Adipocyte (in vitro differentiated cells): ENCODE results near the gene ENSA.

ENCODE experiments used
- DNase-seq: peaks from one replicate; pipeline ENCODE4 v3.0.0-alpha.2; 2015; ENCODE audit warnings: low read depth
- H3K27me3 ChIP-seq: replicated peaks from 2 replicates; pipeline ENCODE4 v1.7.0; 2013; ENCODE audit warnings: mild to moderate bottlenecking, low read length, moderate library complexity; ENCODE audit not compliant: control insufficient read depth, insufficient read depth
- H3K36me3 ChIP-seq: 2 replicates; pipeline ENCODE4 v1.7.0; 2013; ENCODE audit warnings: low read length, mild to moderate bottlenecking, moderate library complexity; ENCODE audit not compliant: control insufficient read depth, insufficient read depth, severe bottlenecking
- H3K4me1 ChIP-seq: 2 replicates; pipeline ENCODE4 v1.7.0; 2013; ENCODE audit warnings: mild to moderate bottlenecking, low read length, moderate library complexity; ENCODE audit not compliant: control insufficient read depth, insufficient read depth
- H3K4me3 ChIP-seq: 2 replicates; pipeline ENCODE4 v1.7.0; 2013; ENCODE audit warnings: mild to moderate bottlenecking, low read length, moderate library complexity
- H3K9ac ChIP-seq: 2 replicates; pipeline ENCODE4 v1.7.0; 2013; ENCODE audit warnings: mild to moderate bottlenecking, low read length, moderate library complexity
- H3K9me3 ChIP-seq: 2 replicates; pipeline ENCODE4 v1.7.0; 2013; ENCODE audit warnings: mild to moderate bottlenecking, low read length, moderate library complexity; ENCODE audit not compliant: control insufficient read depth

ENSA gene

GRCh38 chr1:150579945-150580642, 49.3 kb downstream of the ENSA start:
- H3K9ac ChIP-seq, result peak overlapping the region; percentile 95
- H3K4me3 ChIP-seq, result peak overlapping the region; percentile 88
- peaks cover 15% of the 10 kb centered on the region for H3K4me1 ChIP-seq
- H3K27me3 ChIP-seq, result no peaks in the 10 kb centered on the region
- H3K36me3 ChIP-seq, result peaks cover 24% of the 10 kb centered on the region
- no peak for DNase-seq
- no peaks in the 10 kb centered on the region for H3K9me3 ChIP-seq

- Histone ChIP-seq H3K4me1 (peaks cover 23% of the 10 kb centered on the region), H3K4me3 (peak within 1 kb of the TSS; percentile 95), H3K9ac (peak within 1 kb of the TSS; percentile 98), H3K9me3 (no peaks in the 10 kb centered on the region), H3K36me3 (peaks cover 32% of the 10 kb centered on the region), H3K27me3 (no peaks in the 10 kb centered on the region)
- DNase-seq, result peak; percentile 98
Observed at GRCh38 chr1:150579110-150579944, 50.1 kb downstream of the ENSA start, which contains the start of gene MCL1. MCL1 (minus strand) TSS chr1:150579610; CDS start chr1:150579530, 80 bp downstream.

- Histone ChIP-seq H3K27me3 (no peaks in the 10 kb centered on the region), H3K36me3 (peaks cover 39% of the 10 kb centered on the region), H3K9me3 (no peaks in the 10 kb centered on the region), H3K4me1 (peaks cover 29% of the 10 kb centered on the region), H3K4me3 (peak overlapping the region; percentile 95), H3K9ac (peak overlapping the region; percentile 98)
- peak; percentile 90 for DNase-seq
Observed at GRCh38 chr1:150578272-150579109, 50.9 kb downstream of the ENSA start.

- H3K36me3 ChIP-seq, result peaks cover 47% of the 10 kb centered on the region
- peak; percentile 63 for DNase-seq
- H3K27me3 ChIP-seq, result no peaks in the 10 kb centered on the region
- peak overlapping the region; percentile 98 for H3K9ac ChIP-seq
- H3K4me1 ChIP-seq, result peaks cover 37% of the 10 kb centered on the region
- peak overlapping the region; percentile 95 for H3K4me3 ChIP-seq
- H3K9me3 ChIP-seq, result no peaks in the 10 kb centered on the region
Observed at GRCh38 chr1:150577557-150578271, 51.7 kb downstream of the ENSA start.

- DNase-seq, result peak; percentile 35
- no peaks in the 10 kb centered on the region for H3K27me3 ChIP-seq
- H3K9ac ChIP-seq, result peak overlapping the region; percentile 98
- H3K4me3 ChIP-seq, result peak overlapping the region; percentile 95
- peaks cover 43% of the 10 kb centered on the region for H3K4me1 ChIP-seq
- peaks cover 54% of the 10 kb centered on the region for H3K36me3 ChIP-seq
- H3K9me3 ChIP-seq, result no peaks in the 10 kb centered on the region
Observed at GRCh38 chr1:150576794-150577556, 52.4 kb downstream of the ENSA start.

GRCh38 chr1:150576367-150576711, 53.1 kb downstream of the ENSA start:
- Histone ChIP-seq H3K4me1 (peaks cover 48% of the 10 kb centered on the region), H3K27me3 (no peaks in the 10 kb centered on the region), H3K36me3 (peaks cover 60% of the 10 kb centered on the region), H3K9ac (peak overlapping the region; percentile 98), H3K9me3 (no peaks in the 10 kb centered on the region), H3K4me3 (peak overlapping the region; percentile 95)
- no peak for DNase-seq

- Histone ChIP-seq H3K27me3 (no peaks in the 10 kb centered on the region), H3K36me3 (peaks cover 66% of the 10 kb centered on the region), H3K4me1 (peaks cover 54% of the 10 kb centered on the region), H3K9me3 (no peaks in the 10 kb centered on the region), H3K4me3 (peak overlapping the region; percentile 95), H3K9ac (peak overlapping the region; percentile 98)
- DNase-seq, result peak; percentile 69
Observed at GRCh38 chr1:150575518-150576366, 53.7 kb downstream of the ENSA start.

- peak overlapping the region; percentile 98 for H3K9ac ChIP-seq
- no peaks in the 10 kb centered on the region for H3K27me3 ChIP-seq
- H3K36me3 ChIP-seq, result peaks cover 66% of the 10 kb centered on the region
- H3K4me1 ChIP-seq, result peaks cover 57% of the 10 kb centered on the region
- H3K9me3 ChIP-seq, result no peaks in the 10 kb centered on the region
- peak overlapping the region; percentile 95 for H3K4me3 ChIP-seq
- DNase-seq, result peak; percentile 41
Observed at GRCh38 chr1:150575072-150575489, 54.3 kb downstream of the ENSA start.

GRCh38 chr1:150574260-150575071, 54.9 kb downstream of the ENSA start:
- Histone ChIP-seq H3K36me3 (peaks cover 66% of the 10 kb centered on the region), H3K4me1 (peaks cover 60% of the 10 kb centered on the region), H3K9ac (peak overlapping the region; percentile 98), H3K9me3 (no peaks in the 10 kb centered on the region), H3K27me3 (no peaks in the 10 kb centered on the region), H3K4me3 (peak overlapping the region; percentile 95)
- peak; percentile 40 for DNase-seq
